Lung (tissue), 12 donors: ENCODE measurements around the gene MLF2. TPM values are rescaled to one million over a fixed set of nuclear protein-coding genes. Genes with fewer than 3 reads are reported as not detected.
A peak's percentile ranks its signal among the peaks of the same experiment; 100 is the strongest.

Experiments
- ATAC-seq: fragments of 200-7000 bp; cut with Tn5 transposase; one replicate; pipeline ENCODE4 v1.9.1; 2020; ENCODE audit warnings: moderate number of reproducible peaks; ENCODE audit not compliant: insufficient read depth, low FRiP score
- DNase-seq, 3 donors: peaks; one replicate each; pipeline ENCODE4 v3.0.0-alpha.2; 2013 to 2017
- H3K27ac ChIP-seq, 2 donors: one replicate each; pipeline ENCODE4 v1.5.1; 2013; ENCODE audit warnings: mild to moderate bottlenecking in 2 of 2, moderate library complexity in 2 of 2, control low read depth in 1 of 2, inconsistent platforms in 1 of 2, low read depth in 1 of 2, low read length in 1 of 2
- H3K27me3 ChIP-seq, 3 donors: one replicate each; pipeline ENCODE4 v1.5.1; 2013; ENCODE audit warnings: low read length in 2 of 3; ENCODE audit not compliant: control insufficient read depth in 3 of 3, insufficient read depth in 3 of 3
- H3K36me3 ChIP-seq, 4 donors: one replicate each; pipeline ENCODE4 v1.5.1; 2013; ENCODE audit warnings: low read length in 4 of 4, mild to moderate bottlenecking in 1 of 4, moderate library complexity in 1 of 4; ENCODE audit not compliant: control insufficient read depth in 4 of 4, insufficient read depth in 4 of 4
- H3K4me1 ChIP-seq, 5 donors: one replicate each; pipeline ENCODE4 v1.5.1; 2013; ENCODE audit warnings: low read length in 5 of 5, mild to moderate bottlenecking in 2 of 5, moderate library complexity in 1 of 5; ENCODE audit not compliant: control insufficient read depth in 5 of 5, insufficient read depth in 5 of 5
- H3K4me3 ChIP-seq: one replicate; pipeline ENCODE4 v1.5.1; 2013; ENCODE audit warnings: mild to moderate bottlenecking, control low read depth, moderate library complexity
- H3K9ac ChIP-seq, 2 donors: one replicate each; pipeline ENCODE4 v1.5.1; 2013; ENCODE audit warnings: low read length in 2 of 2, control low read depth in 1 of 2; ENCODE audit not compliant: insufficient read depth in 1 of 2
- H3K9me3 ChIP-seq, 4 donors: one replicate each; pipeline ENCODE4 v1.5.1; 2013; ENCODE audit warnings: low read length in 3 of 4, mild to moderate bottlenecking in 1 of 4, moderate library complexity in 1 of 4; ENCODE audit not compliant: control insufficient read depth in 4 of 4, insufficient read depth in 3 of 4
- WGBS, 2 donors: extraction: QIAGEN DNeasy Blood & Tissue Kit; methylation state at CpG; one replicate each; pipeline ENCODE4 v1.1.7; 2013; 5-methylcytosine and 5-hydroxymethylcytosine counted together
- polyA plus RNA-seq, 2 donors: library from polyadenylated mRNA; stranded (reverse); fragments of 200-250 nt; gene quantifications; one replicate each; pipeline ENCODE4 v1.2.1, GENCODE V29; 2013
- total RNA-seq, 2 donors: library from RNA; depleted of rRNA in 1 of 2; stranded (reverse); fragments of >200 nt in 1 of 2; gene quantifications; one replicate each; pipeline ENCODE4 v1.2.1, GENCODE V29; 2014 to 2021
- TF ChIP-seq, protein P1 (sequence below): IDR thresholded peaks from 2 replicates; pipeline ENCODE4 v1.5.1; 2012; ENCODE audit warnings: mild to moderate bottlenecking; ENCODE audit errors: control extremely low read depth, extremely low read depth
- donor health status: control.
- donor health status: control.
- donor health status: Bipolar disorder and iron deficiency.
- donor health status: healthy.
- donor health status: DM: yes; HTN: yes; CAD: no.

MLF2 gene
- total and polyA plus RNA-seq, 4 donors: 95.9 to 171 (median 164) TPM

DNA sequence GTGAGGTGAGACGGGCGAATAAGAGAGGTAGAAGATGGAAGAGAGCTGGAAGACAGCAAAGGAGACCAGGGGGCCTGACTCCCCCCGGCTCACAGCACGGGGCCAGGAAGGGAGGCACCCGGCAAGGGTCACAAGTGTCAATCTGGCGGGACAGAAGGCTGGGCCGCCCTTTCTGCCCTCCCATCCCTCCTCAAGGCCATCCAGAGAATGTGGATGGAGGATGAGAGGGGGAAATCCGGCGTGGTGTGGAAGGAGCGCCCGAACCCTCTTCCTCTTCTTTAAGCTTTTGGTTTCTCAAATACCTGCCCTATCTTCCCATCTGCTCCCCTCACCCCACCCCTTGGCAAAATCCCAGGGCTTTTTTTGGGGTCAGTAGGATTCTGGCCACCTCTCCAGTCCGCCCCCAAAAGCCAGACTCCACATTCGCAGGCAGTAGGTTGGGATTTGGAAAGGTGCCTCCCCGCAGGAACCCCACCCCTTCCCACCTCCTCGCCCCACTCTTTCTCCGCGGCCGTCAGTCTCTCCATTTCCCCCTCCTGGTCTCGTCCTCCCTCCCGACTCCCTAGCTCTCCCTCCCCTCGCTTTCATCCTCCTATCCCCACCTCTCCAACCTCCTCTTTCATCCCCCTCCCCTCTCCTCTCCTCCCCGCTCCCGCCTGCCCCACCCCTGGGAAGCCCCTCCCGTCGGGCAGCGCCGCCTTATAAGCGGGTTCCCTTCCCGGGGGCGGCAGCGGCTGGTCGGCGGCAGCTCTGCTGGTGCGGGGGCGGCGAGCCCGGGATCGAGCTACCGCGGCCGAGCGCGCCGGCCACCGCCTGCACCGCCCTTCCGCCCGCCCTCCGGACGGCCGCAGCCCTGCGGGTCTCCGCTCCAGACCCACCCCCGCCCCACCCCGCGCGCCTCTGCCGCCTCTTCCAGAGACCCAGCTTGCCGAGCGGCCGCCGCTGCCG is 13.0 kb upstream of the MLF2 start, which contains the start of gene PTMS:
PTMS (plus strand) TSS at position 730 of the 948 bp plus-strand sequence. CDS start 343 bp downstream, outside the sequence.
- Histone ChIP-seq H3K36me3 (peaks cover 0 to 15% (median 9%) of the 10 kb centered on the region in 4 donors), H3K9ac (peak within 1 kb of the TSS in 1 of 2 donors; percentile 76), H3K27me3 (no peaks in the 10 kb centered on the region), H3K27ac (peak within 1 kb of the TSS; percentile 81 to 95), H3K4me1 (peaks cover 10 to 47% (median 31%) of the 10 kb centered on the region in 5 donors), H3K4me3 (peak within 1 kb of the TSS; percentile 62), H3K9me3 (no peaks in the 10 kb centered on the region)
- DNase-seq: peak; percentile 94 to 97 (median 95)
- ATAC-seq: peak; percentile 49
- TF ChIP-seq, protein P1, sequence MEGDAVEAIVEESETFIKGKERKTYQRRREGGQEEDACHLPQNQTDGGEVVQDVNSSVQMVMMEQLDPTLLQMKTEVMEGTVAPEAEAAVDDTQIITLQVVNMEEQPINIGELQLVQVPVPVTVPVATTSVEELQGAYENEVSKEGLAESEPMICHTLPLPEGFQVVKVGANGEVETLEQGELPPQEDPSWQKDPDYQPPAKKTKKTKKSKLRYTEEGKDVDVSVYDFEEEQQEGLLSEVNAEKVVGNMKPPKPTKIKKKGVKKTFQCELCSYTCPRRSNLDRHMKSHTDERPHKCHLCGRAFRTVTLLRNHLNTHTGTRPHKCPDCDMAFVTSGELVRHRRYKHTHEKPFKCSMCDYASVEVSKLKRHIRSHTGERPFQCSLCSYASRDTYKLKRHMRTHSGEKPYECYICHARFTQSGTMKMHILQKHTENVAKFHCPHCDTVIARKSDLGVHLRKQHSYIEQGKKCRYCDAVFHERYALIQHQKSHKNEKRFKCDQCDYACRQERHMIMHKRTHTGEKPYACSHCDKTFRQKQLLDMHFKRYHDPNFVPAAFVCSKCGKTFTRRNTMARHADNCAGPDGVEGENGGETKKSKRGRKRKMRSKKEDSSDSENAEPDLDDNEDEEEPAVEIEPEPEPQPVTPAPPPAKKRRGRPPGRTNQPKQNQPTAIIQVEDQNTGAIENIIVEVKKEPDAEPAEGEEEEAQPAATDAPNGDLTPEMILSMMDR: no peak
- WGBS, 2 donors: 3% methylated on average over 44 to 63 of the region's 63 CpGs

GRCh38 chr12:6765048-6765633 is 12.2 kb upstream of the MLF2 start:
- H3K36me3 ChIP-seq: peaks cover 0 to 11% (median 5%) of the 10 kb centered on the region in 4 donors
- H3K4me1 ChIP-seq: peaks cover 10 to 47% (median 33%) of the 10 kb centered on the region in 5 donors
- no peak overlapping the region for H3K4me3 ChIP-seq
- no peaks in the 10 kb centered on the region for H3K9me3 ChIP-seq
- TF ChIP-seq, protein P1: no peak
- DNase-seq (peak in 1 of 3 donors; percentile 33), ATAC-seq (no peak)
- no peaks in the 10 kb centered on the region for H3K27me3 ChIP-seq
- peak overlapping the region; percentile 81 to 95 for H3K27ac ChIP-seq
- H3K9ac ChIP-seq: peak overlapping the region in 1 of 2 donors; percentile 76
- 33 to 46% methylated on average over 7 of the region's 7 CpGs for WGBS, 2 donors

- DNase-seq (peak; percentile 99 to 100 (median 99)), ATAC-seq (peak; percentile 71)
- 4 to 5% methylated on average over 15 to 16 of the region's 16 CpGs for WGBS, 2 donors
- H3K27me3 ChIP-seq: no peaks in the 10 kb centered on the region
- no peaks in the 10 kb centered on the region for H3K9me3 ChIP-seq
- peaks cover 12 to 44% (median 33%) of the 10 kb centered on the region in 5 donors for H3K4me1 ChIP-seq
- peaks cover 0 to 5% (median 0%) of the 10 kb centered on the region in 4 donors for H3K36me3 ChIP-seq
- H3K27ac ChIP-seq: peak overlapping the region; percentile 63 to 95
- no peak overlapping the region for H3K4me3 ChIP-seq
- TF ChIP-seq, protein P1: no peak
- peak overlapping the region in 1 of 2 donors; percentile 76 for H3K9ac ChIP-seq
Measured at GRCh38 chr12:6764011-6764828, 11.3 kb upstream of the MLF2 start.
